HFFc6 (cell line): Measurements from ENCODE around the gene SEL1L3. TPM values are rescaled to one million over a fixed set of nuclear protein-coding genes. Genes with fewer than 3 reads are reported as not detected.

ENCODE experiments used
- DNase-seq: peaks from one replicate; pipeline ENCODE4 v3.0.0-alpha.2; 2018
- H3K27ac Mint-ChIP-seq: 2 replicates; pipeline ENCODE4 v1.8.0; 2020; ENCODE audit warnings: mild to moderate bottlenecking, mixed read lengths
- H3K27me3 Mint-ChIP-seq: 2 replicates; pipeline ENCODE4 v1.8.0; 2021; ENCODE audit warnings: mild to moderate bottlenecking, moderate library complexity, mixed read lengths; ENCODE audit not compliant: insufficient read depth
- H3K36me3 Mint-ChIP-seq: 2 replicates; pipeline ENCODE4 v1.8.0; 2021; ENCODE audit warnings: low read depth, mixed read lengths
- H3K4me1 Mint-ChIP-seq: 2 replicates; pipeline ENCODE4 v1.8.0; 2020; ENCODE audit warnings: low read depth, mixed read lengths
- H3K4me3 Mint-ChIP-seq: 2 replicates; pipeline ENCODE4 v1.8.0; 2020; ENCODE audit warnings: mild to moderate bottlenecking, moderate library complexity, mixed read lengths
- H3K9me3 Mint-ChIP-seq: 2 replicates; pipeline ENCODE4 v1.8.0; 2020; ENCODE audit warnings: mild to moderate bottlenecking, mixed read lengths
- CTCF ChIP-seq: fragments of 200-600 bp; sonication (generic); IDR thresholded peaks from 2 replicates; pipeline ENCODE4 v1.5.0; 2021; ENCODE audit warnings: antibody characterized with exemption, mild to moderate bottlenecking
- total RNA-seq, 6 experiments: library from RNA; stranded (reverse); fragmentation: NEBNext Ultra II Directional; extraction: Animal tissue kit (Norgen Biotek cat#: 25700); gene quantifications; 2 replicates in 1 of 6; 3 replicates in 5 of 6; pipeline ENCODE4 v1.2.3, GENCODE V29; 2021

SEL1L3 gene
- total RNA-seq, 6 experiments from 2014 or later: 24.5 to 35.4 (median 31.1) TPM

GRCh38 chr4:25878676-25879075 is 15.9 kb upstream of the SEL1L3 start:
- TF ChIP-seq CTCF: no peak
- H3K9me3 Mint-ChIP-seq: no peaks in the 10 kb centered on the region
- no peak for DNase-seq
- H3K4me3 Mint-ChIP-seq: no peak overlapping the region
- no peaks in the 10 kb centered on the region for H3K36me3 Mint-ChIP-seq
- peaks cover 19% of the 10 kb centered on the region for H3K4me1 Mint-ChIP-seq
- H3K27me3 Mint-ChIP-seq: peaks cover 1% of the 10 kb centered on the region
- H3K27ac Mint-ChIP-seq: no peak overlapping the region

- TF ChIP-seq CTCF: no peak
- Mint-ChIP-seq H3K27ac (no peak overlapping the region), H3K36me3 (no peaks in the 10 kb centered on the region), H3K4me3 (no peak overlapping the region), H3K4me1 (peaks cover 7% of the 10 kb centered on the region; the same call in 1 of the 2 replicates), H3K9me3 (no peaks in the 10 kb centered on the region), H3K27me3 (peaks cover 6% of the 10 kb centered on the region)
- no peak for DNase-seq
Measured at GRCh38 chr4:25875281-25875745, 12.5 kb upstream of the SEL1L3 start.

GRCh38 chr4:25874655-25875054 is 11.9 kb upstream of the SEL1L3 start:
- DNase-seq: no peak
- peaks cover 7% of the 10 kb centered on the region; the same call in 1 of the 2 replicates for H3K4me1 Mint-ChIP-seq
- H3K27me3 Mint-ChIP-seq: peaks cover 6% of the 10 kb centered on the region
- H3K36me3 Mint-ChIP-seq: no peaks in the 10 kb centered on the region
- H3K27ac Mint-ChIP-seq: no peak overlapping the region
- H3K4me3 Mint-ChIP-seq: no peak overlapping the region
- TF ChIP-seq CTCF: no peak
- no peaks in the 10 kb centered on the region for H3K9me3 Mint-ChIP-seq

- Mint-ChIP-seq H3K36me3 (no peaks in the 10 kb centered on the region), H3K27ac (no peak overlapping the region), H3K9me3 (no peaks in the 10 kb centered on the region), H3K4me3 (no peak overlapping the region), H3K27me3 (peaks cover 6% of the 10 kb centered on the region), H3K4me1 (peaks cover 7% of the 10 kb centered on the region; the same call in 1 of the 2 replicates)
- no peak for DNase-seq
- TF ChIP-seq CTCF: no peak
Measured at GRCh38 chr4:25873632-25874129, 10.9 kb upstream of the SEL1L3 start.

- Mint-ChIP-seq H3K36me3 (no peaks in the 10 kb centered on the region), H3K4me3 (no peak overlapping the region), H3K9me3 (no peaks in the 10 kb centered on the region), H3K4me1 (peaks cover 7% of the 10 kb centered on the region; the same call in 1 of the 2 replicates), H3K27me3 (peaks cover 6% of the 10 kb centered on the region), H3K27ac (no peak overlapping the region)
- no peak for TF ChIP-seq CTCF
- no peak for DNase-seq
Measured at GRCh38 chr4:25872851-25873631, 10.3 kb upstream of the SEL1L3 start.
